Bone marrow (tissue), 2 donors: ENCODE measurements around the gene LEO1.
A peak's percentile ranks its signal among the peaks of the same experiment; 100 is the strongest.

Source experiments
- DNase-seq, 2 donors: peaks; one replicate each; lab custom pipeline; 2025; lab: John Stamatoyannopoulos, UW

The LEO1 gene

GRCh38 chr15:51971375-51972133 lies at the start of gene LEO1:
LEO1 (minus strand) TSS chr15:51971778; CDS start chr15:51971745, 33 bp downstream.
- peak; percentile 66 to 87 for DNase-seq

DNA sequence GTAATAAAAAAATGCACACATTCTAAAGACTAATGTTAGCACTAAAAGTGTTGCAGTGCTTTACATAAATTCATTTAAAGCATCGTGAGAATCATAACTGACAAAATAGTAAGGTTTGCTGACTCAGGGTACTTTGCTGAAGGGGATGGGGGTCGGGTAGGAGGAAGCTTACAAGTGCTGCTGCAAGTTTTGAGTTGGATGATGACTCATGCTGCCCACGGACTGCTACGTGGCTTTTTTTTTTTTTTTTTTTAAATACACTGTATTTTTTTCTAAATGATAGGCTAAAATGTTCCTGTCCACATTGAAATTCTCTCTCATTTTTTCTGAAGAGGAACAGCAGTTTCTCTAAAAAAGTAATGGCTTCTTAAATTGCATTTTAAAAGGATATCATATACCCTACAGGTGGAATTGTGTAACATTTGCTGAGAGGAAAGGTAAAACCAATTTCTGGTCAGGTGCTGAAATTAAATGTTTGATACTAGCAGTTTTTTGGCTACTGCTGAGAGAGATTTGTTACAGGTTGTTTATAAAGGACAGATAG lies 49.6 kb upstream of the LEO1 start:
- peak in 1 of 2 donors; percentile 86 for DNase-seq

DNA sequence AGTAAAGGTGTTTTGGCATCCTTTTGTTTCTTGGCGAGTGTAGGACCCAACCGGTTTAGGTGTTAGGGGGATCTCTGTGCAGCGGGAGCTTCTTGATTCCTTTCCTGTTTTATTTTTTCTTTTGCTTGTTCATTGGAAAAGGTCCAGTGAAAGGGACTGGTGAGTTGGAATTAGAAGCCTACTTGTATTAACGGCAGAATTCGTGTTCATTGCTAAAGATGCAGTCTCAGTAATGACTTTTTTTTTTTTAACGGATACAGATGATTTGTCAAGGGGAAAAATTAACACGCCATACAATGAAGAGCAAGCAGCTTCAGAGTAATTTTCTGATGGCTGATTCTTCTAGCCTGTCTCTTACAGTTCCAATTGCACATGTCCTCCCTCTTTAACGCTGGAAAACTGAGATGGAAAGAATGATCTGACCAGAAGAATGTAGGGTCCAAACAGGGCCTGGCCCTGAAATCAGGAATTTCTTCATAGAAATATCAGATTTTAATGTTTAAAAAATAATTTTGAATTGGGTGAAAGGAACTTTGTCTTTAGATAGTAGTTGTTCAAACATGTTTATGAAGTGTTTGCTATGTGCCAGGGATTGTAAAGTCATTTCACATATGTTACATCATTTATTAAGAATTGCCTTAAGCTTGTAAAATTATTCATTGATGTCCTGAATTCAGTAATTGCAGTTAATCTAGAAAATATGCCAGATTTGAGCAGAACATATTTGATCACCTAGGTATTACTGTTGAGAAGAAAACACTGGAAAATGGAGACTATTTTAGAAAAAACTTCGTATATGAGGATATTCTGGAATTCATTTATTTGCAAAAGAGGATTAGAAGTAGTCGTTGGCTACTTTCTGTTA lies 48.9 kb upstream of the LEO1 start:
- no peak for DNase-seq

- peak; percentile 43 to 78 for DNase-seq
Measured at GRCh38 chr15:52019394-52020220, 48.0 kb upstream of the LEO1 start.

DNA sequence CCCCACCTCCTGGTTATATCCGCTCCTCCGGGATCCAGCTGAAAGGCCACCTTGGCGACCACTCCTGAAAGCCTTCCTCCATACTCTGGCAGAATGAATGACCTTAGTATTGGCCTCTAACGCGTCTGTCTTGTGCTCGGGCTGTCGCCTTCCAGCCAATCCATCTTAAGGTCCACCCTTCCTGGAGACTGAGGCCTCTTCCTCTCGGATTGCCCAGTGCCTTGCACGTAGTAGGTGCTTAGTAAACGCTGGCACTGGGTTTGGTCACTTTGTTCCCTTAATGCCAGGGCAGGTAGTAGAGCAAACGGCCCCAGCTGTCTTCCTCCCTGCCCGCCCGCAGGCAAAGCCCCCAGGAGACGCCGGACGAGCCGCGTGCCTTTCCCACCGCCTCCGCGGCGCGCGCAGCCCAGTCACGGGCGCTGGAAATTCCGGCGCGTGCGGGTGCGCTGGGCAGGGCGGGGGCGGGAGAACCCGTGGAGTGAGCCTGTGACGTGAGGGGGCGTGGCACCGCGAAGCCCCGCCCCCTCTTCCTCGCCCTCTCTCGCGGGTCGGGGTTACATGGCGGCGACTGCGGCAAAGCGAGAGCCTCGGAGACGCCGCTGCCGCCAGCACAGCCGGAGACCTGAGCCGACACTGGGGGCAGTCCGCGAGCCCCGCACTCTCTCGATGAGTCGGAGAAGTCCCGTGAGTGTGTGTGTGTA lies 47.3 kb upstream of the LEO1 start, which contains the start of gene MAPK6:
Gene MAPK6, plus strand, starts transcription at position 527 of the 701 bp plus-strand sequence. CDS start 27,242 bp downstream, outside the sequence.
- peak; percentile 82 to 91 for DNase-seq

DNA sequence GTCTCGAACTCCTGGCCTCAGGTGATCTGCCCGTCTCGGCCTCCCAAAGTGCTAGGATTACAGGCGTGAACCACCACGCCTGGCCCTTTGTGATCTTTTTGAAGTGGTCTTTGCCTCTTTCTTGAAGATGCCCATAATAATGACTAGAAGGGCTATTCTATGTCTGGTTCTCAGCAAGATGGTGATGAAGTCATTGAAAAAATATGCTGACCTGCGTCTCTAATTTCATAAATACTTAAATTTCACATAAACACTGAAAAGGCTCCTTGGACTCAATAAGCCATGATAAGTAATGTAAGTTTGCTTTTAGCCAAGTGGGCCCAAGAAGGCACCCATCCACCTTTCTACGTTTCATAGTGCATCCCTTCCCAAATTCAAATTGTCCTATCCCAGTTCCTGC lies 46.7 kb upstream of the LEO1 start:
- no peak for DNase-seq

DNA sequence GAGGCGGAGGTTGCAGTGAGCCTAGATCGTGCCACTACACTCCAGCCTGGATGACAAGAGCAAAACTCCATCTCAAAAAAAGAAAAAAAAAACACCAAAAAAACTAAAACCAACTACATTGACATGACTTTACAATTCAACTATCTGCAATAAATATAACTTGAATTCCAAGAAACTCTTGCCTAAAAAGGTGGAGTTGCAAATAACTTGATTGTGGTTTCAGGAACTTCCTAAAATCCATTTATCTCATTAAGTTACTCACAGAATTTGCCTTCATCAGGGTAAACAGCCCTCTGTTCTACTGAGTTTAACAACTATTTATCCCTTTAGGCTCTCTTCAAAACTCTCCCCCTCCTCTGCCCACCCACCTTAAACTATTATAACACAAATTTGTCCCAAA lies 44.7 kb upstream of the LEO1 start:
- DNase-seq: no peak

GRCh38 chr15:52014616-52015015 lies 43.0 kb upstream of the LEO1 start:
- DNase-seq: no peak

GRCh38 chr15:52013151-52013791 lies 41.7 kb upstream of the LEO1 start:
- peak in 1 of 2 donors; percentile 51 for DNase-seq

GRCh38 chr15:52012210-52012609 lies 40.6 kb upstream of the LEO1 start:
- DNase-seq: no peak

DNA sequence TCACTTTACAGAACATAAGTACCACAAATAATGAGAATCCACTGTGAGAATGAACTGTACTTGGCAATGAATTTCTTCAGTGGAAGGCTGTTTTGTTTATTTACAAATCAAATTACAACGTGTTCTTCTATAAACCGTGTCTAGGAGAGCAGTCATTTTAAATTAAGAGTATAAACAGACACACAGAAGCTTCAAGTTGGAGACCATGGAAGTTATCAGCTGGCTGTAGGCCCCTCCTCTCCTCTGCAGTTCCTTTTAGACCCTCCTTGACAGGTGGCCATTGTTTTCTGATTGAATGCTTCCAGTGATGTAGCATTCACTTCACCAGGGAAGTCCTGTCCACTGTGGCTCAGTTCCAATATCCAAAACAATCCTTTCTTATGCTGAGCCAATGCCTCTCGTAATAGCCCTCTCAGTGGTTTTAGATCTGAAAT lies 40.1 kb upstream of the LEO1 start:
- no peak for DNase-seq

GRCh38 chr15:52010633-52011595 lies 39.3 kb upstream of the LEO1 start:
- DNase-seq: no peak

- no peak for DNase-seq
Measured at GRCh38 chr15:52008698-52009434, 37.3 kb upstream of the LEO1 start.

GRCh38 chr15:52008359-52008697 lies 36.8 kb upstream of the LEO1 start:
- no peak for DNase-seq

GRCh38 chr15:52006702-52007340 lies 35.2 kb upstream of the LEO1 start:
- no peak for DNase-seq

- no peak for DNase-seq
Measured at GRCh38 chr15:52005748-52006701, 34.4 kb upstream of the LEO1 start.

GRCh38 chr15:52004806-52005205 lies 33.2 kb upstream of the LEO1 start:
- no peak for DNase-seq
